ENCODE results near the gene ADAM30. TPM values are rescaled to one million over a fixed set of nuclear protein-coding genes. Genes with fewer than 3 reads are reported as not detected.
"Not testable (repeated sequence)": the region's sequence is repeated elsewhere in the genome, so short reads cannot be mapped to it uniquely, and the experiment has no call there.

The ADAM30 gene
- total and polyA plus RNA-seq, 2 experiments from 2014 or later = not detected

DNA sequence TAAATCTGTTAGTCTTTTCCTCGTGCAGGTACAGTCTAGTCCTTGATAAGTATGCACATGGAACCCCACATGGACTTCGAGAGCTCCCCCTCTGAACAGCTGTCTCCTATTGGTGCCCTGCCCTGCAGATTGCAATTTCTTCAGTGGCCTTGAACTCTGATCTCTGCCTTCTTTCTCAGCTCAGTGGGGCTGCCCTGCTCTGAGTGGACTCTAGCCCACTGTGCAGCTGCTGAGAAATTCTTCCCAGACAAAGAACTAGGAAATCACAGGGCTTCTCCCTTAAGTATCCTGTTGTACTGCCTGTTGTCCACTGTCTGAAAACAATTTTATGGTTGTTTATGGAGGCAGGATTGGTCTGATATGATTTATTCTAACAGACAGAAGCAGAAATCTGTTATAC lies 38.2 kb downstream of the ADAM30 start:
- TF ChIP-seq EZH2 (IDR thresholded peaks at IDR 0.05; ENCODE audit: insufficient read depth, poor library complexity, severe bottlenecking) (no peak), EZH2phosphoT487 (IDR thresholded peaks at IDR 0.05; ENCODE audit: insufficient read depth, low read depth) (no peak)
- H3K9me3 ChIP-seq (ENCODE audit: low read depth) = no peaks in the 10 kb centered on the region
- H3K9me2 ChIP-seq (ENCODE audit: insufficient read depth) = no peaks in the 10 kb centered on the region
- no peaks in the 10 kb centered on the region for H3F3A ChIP-seq (ENCODE audit: insufficient read depth)
- in situ Hi-C loops (cut with MboI) = no loop called here
- H4K20me1 ChIP-seq (ENCODE audit: insufficient read depth) = no peaks in the 10 kb centered on the region
- peaks cover 22% of the 10 kb centered on the region for H3K4me1 ChIP-seq (ENCODE audit: insufficient read depth)
- H3K27ac ChIP-seq = no peak overlapping the region
- H3K9ac ChIP-seq = no peak overlapping the region
- 71 to 83% methylated on average over 2 of the region's 2 CpGs for WGBS, 2 experiments (ENCODE audit: low coverage in 1 of 2, low lambda C conversion rate in 2 of 2, missing lambda C conversion rate in 2 of 2)
- no peak for DNase-seq
- H2AFZ ChIP-seq = no peak overlapping the region
- no peaks in the 10 kb centered on the region for H3K36me3 ChIP-seq (ENCODE audit: low read depth)
- no peak overlapping the region for H3K4me3 ChIP-seq
- no peak overlapping the region for H3K4me2 ChIP-seq (ENCODE audit: unreplicated experiment)
- no peaks in the 10 kb centered on the region for H3K79me2 ChIP-seq (ENCODE audit: insufficient read depth)
- H3K27me3 ChIP-seq (replicated peaks; ENCODE audit: insufficient read depth) = no peaks in the 10 kb centered on the region

DNA sequence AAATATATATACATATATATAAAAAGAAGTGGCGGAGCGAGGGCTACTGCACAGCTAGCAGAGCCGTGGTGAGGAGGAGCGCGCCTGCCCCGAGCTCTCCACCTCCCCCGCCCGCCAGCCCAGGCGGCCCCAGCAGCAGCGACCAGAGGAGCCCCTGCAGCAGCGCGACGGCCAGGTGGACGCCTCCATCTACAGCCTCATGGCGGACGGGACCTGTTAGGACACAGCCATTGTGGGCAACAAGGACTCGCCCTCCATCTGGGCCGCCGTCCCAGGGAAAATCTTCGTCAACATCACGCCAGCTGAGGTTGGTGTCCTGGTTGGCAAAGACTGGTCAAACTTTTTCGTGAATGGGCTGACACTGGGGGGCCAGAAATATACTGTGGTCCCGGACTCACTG lies 43.2 kb downstream of the ADAM30 start:
- Histone ChIP-seq H3K4me1 (ENCODE audit: insufficient read depth) (no peaks in the 10 kb centered on the region), H4K20me1 (ENCODE audit: insufficient read depth) (no peaks in the 10 kb centered on the region), H3K4me3 (no peak overlapping the region), H3K79me2 (ENCODE audit: insufficient read depth) (no peaks in the 10 kb centered on the region), H3K4me2 (ENCODE audit: unreplicated experiment) (no peak overlapping the region), H3K36me3 (ENCODE audit: low read depth) (no peaks in the 10 kb centered on the region), H2AFZ (no peak overlapping the region), H3K9me3 (ENCODE audit: low read depth) (no peaks in the 10 kb centered on the region), H3K27me3 (replicated peaks; ENCODE audit: insufficient read depth) (no peaks in the 10 kb centered on the region), H3K27ac (no peak overlapping the region), H3K9ac (no peak overlapping the region), H3F3A (ENCODE audit: insufficient read depth) (no peaks in the 10 kb centered on the region), H3K9me2 (ENCODE audit: insufficient read depth) (no peaks in the 10 kb centered on the region)
- DNase-seq = no peak
- TF ChIP-seq EZH2 (IDR thresholded peaks at IDR 0.05; ENCODE audit: insufficient read depth, poor library complexity, severe bottlenecking) = no peak
- no peak for TF ChIP-seq EZH2phosphoT487 (IDR thresholded peaks at IDR 0.05; ENCODE audit: insufficient read depth, low read depth)
- in situ Hi-C loops (cut with MboI) = no loop called here
- 87 to 92% methylated on average over 22 to 23 of the region's 23 CpGs for WGBS, 2 experiments (ENCODE audit: low coverage in 1 of 2, low lambda C conversion rate in 2 of 2, missing lambda C conversion rate in 2 of 2)

DNA sequence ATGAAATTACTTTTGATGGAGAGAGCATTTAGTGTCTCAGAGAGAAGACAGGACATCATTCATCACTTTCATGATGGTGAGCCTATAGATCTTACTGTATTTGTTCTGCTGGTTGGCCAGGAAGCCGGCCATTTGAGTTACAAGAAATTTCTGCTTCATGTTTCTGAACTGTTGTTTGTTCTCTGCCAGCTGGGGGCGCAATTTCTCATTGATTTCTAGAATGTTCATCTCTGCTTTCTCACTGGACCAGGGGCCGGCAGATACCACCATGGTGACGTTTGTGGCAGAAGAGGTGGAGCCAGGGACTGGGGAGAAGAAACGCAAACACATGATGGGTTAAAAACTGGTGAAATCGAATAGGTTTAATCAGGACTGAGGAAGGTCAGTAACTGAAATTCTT lies 52.1 kb downstream of the ADAM30 start:
- H3K9me3 ChIP-seq (ENCODE audit: low read depth); H3K4me2 ChIP-seq (ENCODE audit: unreplicated experiment); H3K4me3 ChIP-seq; H3K9ac ChIP-seq; H3K4me1 ChIP-seq (ENCODE audit: insufficient read depth); H3K36me3 ChIP-seq (ENCODE audit: low read depth); H3K27me3 ChIP-seq (replicated peaks; ENCODE audit: insufficient read depth); H3F3A ChIP-seq (ENCODE audit: insufficient read depth); H3K79me2 ChIP-seq (ENCODE audit: insufficient read depth); H4K20me1 ChIP-seq (ENCODE audit: insufficient read depth); H3K9me2 ChIP-seq (ENCODE audit: insufficient read depth); H2AFZ ChIP-seq; H3K27ac ChIP-seq; in situ Hi-C loops (cut with MboI): not testable (repeated sequence)
- WGBS, 2 experiments (ENCODE audit: low coverage in 1 of 2, low lambda C conversion rate in 2 of 2, missing lambda C conversion rate in 2 of 2) = 53 to 56% methylated on average over 6 of the region's 6 CpGs
- peak; percentile 31 for DNase-seq

Other genes with a start within 250 kb of the ADAM30 start
- 8.5 and 9.1 TPM in 2 replicates for gene ZNF697, start 248.2 kb downstream of the ADAM30 start, total RNA-seq (2014; rRNA removed; shearing (Covaris generic))
- gene ZNF697, start 248.2 kb downstream of the ADAM30 start, polyA plus RNA-seq (2016; fragmentation: Nextera tagmentation; extraction: Ambion mirVana) = 0.55 and 0.71 TPM in 2 replicates
- 298 and 346 TPM in 2 replicates for gene PHGDH, start 184.6 kb downstream of the ADAM30 start, total RNA-seq (2014; rRNA removed; shearing (Covaris generic))
- gene PHGDH, start 184.6 kb downstream of the ADAM30 start, polyA plus RNA-seq (2016; fragmentation: Nextera tagmentation; extraction: Ambion mirVana) = 257 and 273 TPM in 2 replicates
- gene HMGCS2, start 127.6 kb downstream of the ADAM30 start, total RNA-seq (2014; rRNA removed; shearing (Covaris generic)) = not detected in 2 replicates
- not detected in 2 replicates for gene HMGCS2, start 127.6 kb downstream of the ADAM30 start, polyA plus RNA-seq (2016; fragmentation: Nextera tagmentation; extraction: Ambion mirVana)
- not detected in 2 replicates for gene REG4, start 85.1 kb downstream of the ADAM30 start, total RNA-seq (2014; rRNA removed; shearing (Covaris generic))
- not detected in 2 replicates for gene REG4, start 85.1 kb downstream of the ADAM30 start, polyA plus RNA-seq (2016; fragmentation: Nextera tagmentation; extraction: Ambion mirVana)
- 136 and 150 TPM in 2 replicates for gene NOTCH2, start 173.1 kb upstream of the ADAM30 start, total RNA-seq (2014; rRNA removed; shearing (Covaris generic))
- 44.8 and 45.2 TPM in 2 replicates for gene NOTCH2, start 173.1 kb upstream of the ADAM30 start, polyA plus RNA-seq (2016; fragmentation: Nextera tagmentation; extraction: Ambion mirVana)

Measured in GM23248 (cell line).